ENCODE results near the gene ZDHHC11B.
"Not testable (repeated sequence)": the region's sequence is repeated elsewhere in the genome, so short reads cannot be mapped to it uniquely, and the experiment has no call there.

The ZDHHC11B gene

GRCh38 chr5:785181-785705, 714 bp upstream of the ZDHHC11B start:
- DNase-seq (ENCODE audit: low read depth, low spot score): not testable (repeated sequence)

DNA sequence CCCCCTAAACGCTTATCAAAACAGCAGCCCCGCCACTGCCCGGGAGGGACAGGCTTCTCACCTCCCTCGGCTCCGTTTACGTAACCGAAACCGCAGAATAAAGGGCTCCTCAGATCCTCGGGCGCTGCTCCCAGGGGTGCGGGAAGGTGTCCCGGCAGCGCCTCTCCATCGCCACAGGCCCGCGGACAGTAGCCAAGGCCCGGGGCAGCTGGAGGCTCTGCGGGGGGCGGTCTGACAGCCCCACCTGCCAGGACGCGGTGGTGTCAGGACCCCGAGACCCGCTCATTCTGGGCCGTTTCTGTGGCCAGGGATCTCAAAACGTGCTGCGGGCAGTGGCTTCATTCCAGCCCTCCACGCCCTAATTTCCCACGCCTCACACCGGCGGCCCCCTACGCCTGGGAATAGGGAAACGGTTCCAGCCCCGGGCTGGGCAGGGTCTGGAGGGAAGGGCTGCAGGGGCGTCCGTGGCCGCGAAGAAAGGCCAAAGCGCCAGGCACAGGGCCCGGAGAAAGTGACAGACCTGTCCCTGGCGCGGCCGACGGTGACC, 575 bp downstream of the ZDHHC11B start:
- not testable (repeated sequence) for DNase-seq (ENCODE audit: low read depth, low spot score)

- not testable (repeated sequence) for DNase-seq (ENCODE audit: low read depth, low spot score)
These were observed 1.3 kb downstream of the ZDHHC11B start for GRCh38 chr5:783049-783802.

DNA sequence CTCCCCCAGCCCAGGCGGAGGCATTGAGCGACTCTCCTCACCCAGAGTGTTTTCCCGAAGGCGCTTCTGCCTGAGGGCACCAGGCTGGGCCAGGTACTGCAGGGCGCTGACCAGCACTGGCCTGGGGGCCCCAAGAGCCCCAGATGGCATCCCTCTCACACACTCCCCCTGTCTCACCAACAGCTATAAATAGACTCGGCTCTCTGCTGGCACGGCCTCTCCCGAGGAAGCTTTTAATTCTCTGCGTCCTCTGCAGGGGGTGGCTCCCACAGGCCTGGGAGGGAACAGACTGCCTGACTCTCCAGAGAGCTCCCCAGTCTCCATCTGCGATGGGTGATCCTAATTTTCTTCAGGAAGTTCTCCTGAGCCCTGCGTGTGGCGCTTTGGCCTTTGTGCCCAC, 2.2 kb downstream of the ZDHHC11B start:
- DNase-seq (ENCODE audit: low read depth, low spot score): not testable (repeated sequence)

DNA sequence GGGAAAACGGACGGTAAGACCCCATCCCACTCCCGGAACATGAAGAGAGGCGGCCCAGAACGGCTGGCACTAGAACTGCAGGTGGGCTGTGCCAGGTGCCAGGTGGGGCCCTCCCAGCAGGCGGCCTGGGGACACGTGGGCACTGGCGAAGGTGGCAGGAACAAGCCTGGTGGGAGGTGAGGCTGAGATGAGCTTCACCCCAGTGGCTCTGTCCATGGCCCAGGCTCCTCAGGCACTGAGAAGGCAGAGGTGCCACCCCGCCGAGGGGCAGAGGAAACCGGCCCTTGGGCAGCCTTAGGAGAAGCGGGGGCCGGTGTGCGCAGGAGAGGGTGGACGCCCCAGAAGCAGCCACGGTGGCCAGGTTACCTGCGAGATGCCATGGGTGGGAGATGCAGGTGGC, 4.0 kb downstream of the ZDHHC11B start:
- DNase-seq (ENCODE audit: low read depth, low spot score): not testable (repeated sequence)

DNA sequence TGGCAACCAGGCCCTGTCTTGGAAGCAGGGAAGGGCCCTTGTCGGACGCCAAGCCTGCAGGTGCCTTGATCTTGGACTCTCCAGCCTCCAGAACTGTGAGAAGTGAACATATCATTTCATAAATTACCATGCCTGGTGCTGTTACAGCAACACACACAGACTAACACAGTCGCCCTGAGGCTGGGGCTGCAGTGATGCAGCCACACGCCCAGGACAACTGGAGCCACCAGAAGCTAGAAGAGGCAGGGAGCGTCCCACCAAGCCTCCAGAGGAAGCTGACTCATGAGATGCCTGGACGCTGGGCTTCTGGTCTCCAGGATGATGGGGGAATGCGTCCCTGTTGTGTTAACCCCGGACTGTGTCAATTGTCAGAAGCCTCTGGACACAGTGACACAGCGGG, 5.6 kb downstream of the ZDHHC11B start:
- not testable (repeated sequence) for DNase-seq (ENCODE audit: low read depth, low spot score)

DNA sequence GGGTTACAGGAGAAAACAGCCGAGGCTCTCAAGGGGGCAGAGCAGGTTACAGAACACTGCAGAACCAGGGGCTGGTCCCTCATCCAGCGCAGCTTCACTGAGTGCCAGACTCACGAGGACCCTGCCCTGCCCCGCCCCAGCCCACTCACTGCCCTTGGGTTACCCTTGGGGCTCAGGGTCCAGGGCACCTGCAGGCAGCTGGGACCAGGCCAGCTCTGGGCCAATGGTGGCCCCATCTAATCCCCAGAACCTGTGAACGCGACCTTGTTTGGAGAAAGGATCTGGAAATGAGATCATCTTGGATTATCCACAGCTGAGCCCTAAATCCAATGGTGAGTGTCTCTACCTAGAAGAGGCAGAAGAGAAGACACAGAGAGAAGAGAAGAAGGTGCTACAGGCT, 6.1 kb downstream of the ZDHHC11B start:
- not testable (repeated sequence) for DNase-seq (ENCODE audit: low read depth, low spot score)

DNA sequence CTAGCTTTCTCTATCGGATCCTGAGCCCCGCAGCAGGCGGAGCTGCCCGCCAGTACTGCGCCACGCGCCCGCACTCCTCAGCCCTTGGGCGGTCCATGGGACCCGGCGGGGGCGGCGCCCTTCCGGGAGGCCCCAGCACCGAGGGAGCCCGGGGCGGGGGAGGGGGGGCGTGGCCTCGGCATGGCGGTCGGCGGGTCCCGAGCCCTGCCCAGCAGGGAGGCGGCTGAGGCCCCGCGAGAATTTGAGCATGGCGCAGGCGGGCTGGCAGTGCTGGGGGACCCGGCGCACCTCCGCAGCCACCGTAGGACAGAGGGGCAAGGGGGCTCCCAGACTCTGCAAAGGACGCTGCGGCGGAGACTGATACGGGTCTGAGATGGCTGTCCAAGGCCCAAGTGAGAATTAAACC, 6.8 kb downstream of the ZDHHC11B start:
- DNase-seq (ENCODE audit: low read depth, low spot score): no peak

- DNase-seq (ENCODE audit: low read depth, low spot score): no peak
These were observed 7.4 kb downstream of the ZDHHC11B start for GRCh38 chr5:776862-777711.

DNA sequence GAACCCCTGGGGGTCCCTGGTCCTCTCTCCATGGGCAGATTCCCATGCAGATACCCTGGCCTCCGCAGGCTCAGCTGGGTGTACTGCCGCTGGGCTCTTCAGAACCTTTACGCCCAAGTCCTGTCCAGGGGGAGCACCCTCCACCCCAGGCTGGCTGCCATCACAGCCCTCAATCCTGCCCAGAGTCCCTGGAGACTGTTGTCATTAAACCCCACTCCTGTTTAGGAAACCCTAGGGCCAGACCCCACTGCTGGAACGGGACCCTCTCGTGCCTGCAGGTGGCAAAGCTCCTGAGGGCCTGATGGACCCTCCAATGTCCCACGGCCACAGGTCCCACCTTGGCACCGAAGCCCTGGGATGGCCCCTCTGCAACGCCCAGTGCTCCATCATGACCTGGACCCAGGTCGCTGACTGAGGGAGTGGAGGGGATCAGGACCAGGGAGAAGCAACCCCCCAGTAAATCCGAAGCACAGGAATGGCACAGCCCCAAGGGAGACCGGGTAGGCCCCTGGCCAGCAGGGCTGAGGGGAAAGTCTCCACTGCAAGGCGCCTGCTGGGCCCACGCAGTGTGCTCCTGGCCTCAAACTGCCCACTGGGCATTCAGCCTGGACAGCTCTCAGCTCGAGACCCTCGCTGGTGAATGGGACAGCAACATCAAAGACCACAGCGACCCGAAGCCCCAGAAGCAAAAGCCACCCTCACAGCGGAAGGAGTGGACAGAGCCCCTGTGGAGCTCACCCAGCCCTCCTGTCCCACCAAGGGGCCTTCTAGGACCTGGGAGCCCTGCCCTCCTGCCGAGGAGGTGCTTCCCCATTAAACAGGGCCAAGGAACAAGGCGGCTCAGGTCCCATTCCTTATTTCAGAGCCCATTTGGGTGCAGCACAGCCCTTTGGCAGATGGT, 8.3 kb downstream of the ZDHHC11B start:
- no peak for DNase-seq (ENCODE audit: low read depth, low spot score)

GRCh38 chr5:775595-775960, 9.0 kb downstream of the ZDHHC11B start:
- DNase-seq (ENCODE audit: low read depth, low spot score): not testable (repeated sequence)

- DNase-seq (ENCODE audit: low read depth, low spot score): not testable (repeated sequence)
These were observed 9.5 kb downstream of the ZDHHC11B start for GRCh38 chr5:774854-775505.

GRCh38 chr5:774304-774703, 10.2 kb downstream of the ZDHHC11B start:
- DNase-seq (ENCODE audit: low read depth, low spot score): not testable (repeated sequence)

GRCh38 chr5:773517-774264, 10.8 kb downstream of the ZDHHC11B start:
- DNase-seq (ENCODE audit: low read depth, low spot score): no peak

- DNase-seq (ENCODE audit: low read depth, low spot score): not testable (repeated sequence)
These were observed 11.6 kb downstream of the ZDHHC11B start for GRCh38 chr5:772931-773330.

- DNase-seq (ENCODE audit: low read depth, low spot score): not testable (repeated sequence)
These were observed 12.0 kb downstream of the ZDHHC11B start for GRCh38 chr5:772547-772890.

GRCh38 chr5:771841-772546, 12.5 kb downstream of the ZDHHC11B start:
- DNase-seq (ENCODE audit: low read depth, low spot score): not testable (repeated sequence)

DNA sequence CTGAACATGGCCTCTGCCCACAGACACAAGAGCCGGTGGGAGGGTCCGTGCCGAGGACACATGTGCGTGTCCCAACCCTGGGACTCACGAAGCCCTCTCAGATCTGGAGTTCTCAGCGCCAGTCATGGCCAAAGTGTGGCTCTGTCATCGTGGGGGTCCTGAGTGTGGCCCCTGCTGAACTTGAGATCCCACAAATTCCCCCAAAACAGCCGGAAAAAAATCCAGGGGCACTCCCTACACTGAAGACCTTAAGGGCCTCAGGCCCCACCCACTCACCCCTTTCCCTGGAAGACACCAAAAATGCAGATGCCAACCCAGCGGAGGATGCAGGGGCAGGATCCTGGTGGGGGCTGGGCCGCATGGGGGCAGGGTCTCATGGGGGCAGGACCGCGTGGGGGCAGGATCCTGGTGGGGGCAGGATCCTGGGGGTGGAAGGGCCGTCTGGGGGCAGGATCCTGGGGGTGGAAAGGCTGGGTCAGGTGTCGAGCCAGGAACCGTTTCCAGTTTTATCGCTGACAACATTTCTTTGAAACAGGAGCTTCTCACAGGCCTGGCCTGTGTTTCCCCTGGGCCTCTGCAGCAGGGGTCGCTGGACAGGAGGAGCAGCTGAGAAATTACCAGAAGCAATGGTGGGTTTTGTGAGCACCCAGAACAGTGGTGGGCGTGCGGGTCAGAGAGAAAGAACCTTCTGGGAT, 13.3 kb downstream of the ZDHHC11B start:
- DNase-seq (ENCODE audit: low read depth, low spot score): not testable (repeated sequence)

DNA sequence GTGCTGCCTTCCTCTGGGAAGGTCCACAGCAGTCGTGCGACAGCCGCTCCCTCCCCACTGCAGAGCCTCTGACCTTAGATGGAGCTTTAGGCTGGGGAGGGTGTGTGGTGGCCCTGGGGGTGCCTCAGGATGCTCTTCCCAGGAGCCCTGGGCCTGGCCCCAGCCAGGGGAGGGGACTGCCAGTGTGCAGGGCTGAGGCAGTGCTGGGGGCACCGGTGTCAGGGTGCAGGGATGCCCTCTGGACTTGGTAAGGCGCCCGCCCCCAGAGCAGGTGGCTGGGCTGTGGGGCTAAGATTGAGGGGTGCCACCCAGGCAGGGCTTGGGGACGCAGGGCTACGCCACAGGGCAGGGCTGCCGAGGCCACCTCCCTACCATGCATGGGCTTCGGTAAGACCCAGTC, 13.9 kb downstream of the ZDHHC11B start:
- DNase-seq (ENCODE audit: low read depth, low spot score): not testable (repeated sequence)

Data from smooth muscle cell of the brain vasculature (primary cell).